GM21619 (cell line): Measurements from ENCODE around the gene CBX5.
"Not testable (repeated sequence)": the region's sequence is repeated elsewhere in the genome, so short reads cannot be mapped to it uniquely, and the experiment has no call there.

ENCODE experiments used
- ATAC-seq: cut with Tn5 transposase; IDR thresholded peaks from one replicate; pipeline ENCODE4 v1.9.1; 2021; ENCODE audit not compliant: unreplicated experiment

The CBX5 gene

DNA sequence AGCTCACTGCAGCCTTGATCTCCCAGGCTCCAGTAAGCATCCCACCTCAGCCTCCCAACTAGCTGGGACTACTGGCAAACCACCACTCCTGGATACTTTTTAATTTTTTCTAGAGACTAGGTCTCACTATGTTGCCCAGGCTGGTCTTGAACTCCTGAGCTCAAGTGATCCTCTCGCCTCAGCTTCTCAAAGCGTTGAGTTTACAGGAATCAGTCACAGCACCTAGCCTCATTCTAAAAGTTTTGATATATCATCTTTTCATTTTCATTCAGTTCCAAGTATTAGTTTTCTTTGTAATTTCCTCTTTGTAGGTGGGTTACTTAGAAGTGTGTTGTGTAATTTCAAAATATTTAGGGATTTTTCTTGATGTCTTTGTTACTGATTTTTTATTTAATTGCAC, 9.6 kb downstream of the CBX5 start:
- no peak for ATAC-seq

DNA sequence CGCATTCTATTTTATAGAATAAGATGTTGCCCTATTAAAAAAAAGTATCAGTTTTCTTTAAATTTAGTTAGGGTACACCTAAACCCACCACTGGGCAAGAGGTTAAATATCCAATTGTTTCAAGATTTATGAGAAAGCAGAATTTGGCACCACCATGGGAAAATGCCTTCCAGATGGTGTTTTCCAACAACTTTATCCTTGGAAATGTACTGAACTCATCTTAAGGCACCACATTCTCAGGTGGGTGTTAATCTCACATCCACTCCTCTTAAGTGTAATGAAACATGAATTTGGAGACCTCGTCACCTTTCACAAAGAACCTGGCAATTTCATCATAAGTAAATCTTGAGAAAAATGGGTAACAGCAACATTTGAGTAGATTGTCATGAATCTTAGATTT, 13.1 kb downstream of the CBX5 start:
- ATAC-seq: no peak

DNA sequence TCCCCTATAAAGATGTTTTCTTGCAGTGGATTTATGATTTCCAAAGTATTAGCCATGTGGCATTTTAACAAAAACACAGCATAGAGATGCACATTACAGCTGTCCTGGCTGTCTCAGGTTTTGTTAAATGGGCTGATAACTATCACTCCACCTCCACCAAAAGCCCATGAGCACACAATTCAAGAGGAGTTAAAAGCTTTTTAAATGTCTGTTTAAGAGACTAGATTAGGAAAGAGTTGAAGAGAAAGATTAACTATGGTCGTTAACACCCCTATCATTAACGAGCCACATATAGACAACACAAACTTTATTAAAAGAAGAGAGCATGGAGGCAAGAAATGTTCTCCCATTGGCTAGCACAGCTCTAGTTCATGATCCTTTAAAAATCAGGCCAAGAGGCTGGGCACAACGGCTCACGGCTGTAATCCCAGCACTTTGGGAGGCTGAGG, 14.5 kb downstream of the CBX5 start:
- ATAC-seq: no peak

DNA sequence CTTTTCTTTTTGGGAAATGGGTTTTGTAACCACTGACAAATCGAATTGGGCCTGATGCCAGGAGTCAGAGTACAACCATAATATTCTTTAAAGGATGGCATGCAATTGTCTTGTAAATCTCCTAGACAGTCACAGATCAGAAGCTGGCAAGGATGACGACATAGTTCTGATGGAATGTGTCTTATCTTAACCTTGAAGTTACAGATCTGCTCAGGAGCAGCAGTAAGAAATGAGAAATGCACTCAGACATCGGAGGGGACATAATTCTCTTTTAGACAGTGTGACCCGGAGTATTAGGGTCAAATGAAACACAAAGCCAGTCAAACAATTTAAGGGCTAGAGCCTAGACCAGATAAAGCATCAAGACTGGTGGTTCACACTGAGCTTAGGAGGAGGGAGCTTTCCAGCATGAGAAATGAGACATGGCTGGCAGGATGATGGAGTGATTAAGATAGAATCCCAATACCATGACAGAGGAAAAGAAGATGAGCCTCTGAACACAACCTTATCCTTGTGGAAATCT, 17.5 kb downstream of the CBX5 start:
- no peak for ATAC-seq

DNA sequence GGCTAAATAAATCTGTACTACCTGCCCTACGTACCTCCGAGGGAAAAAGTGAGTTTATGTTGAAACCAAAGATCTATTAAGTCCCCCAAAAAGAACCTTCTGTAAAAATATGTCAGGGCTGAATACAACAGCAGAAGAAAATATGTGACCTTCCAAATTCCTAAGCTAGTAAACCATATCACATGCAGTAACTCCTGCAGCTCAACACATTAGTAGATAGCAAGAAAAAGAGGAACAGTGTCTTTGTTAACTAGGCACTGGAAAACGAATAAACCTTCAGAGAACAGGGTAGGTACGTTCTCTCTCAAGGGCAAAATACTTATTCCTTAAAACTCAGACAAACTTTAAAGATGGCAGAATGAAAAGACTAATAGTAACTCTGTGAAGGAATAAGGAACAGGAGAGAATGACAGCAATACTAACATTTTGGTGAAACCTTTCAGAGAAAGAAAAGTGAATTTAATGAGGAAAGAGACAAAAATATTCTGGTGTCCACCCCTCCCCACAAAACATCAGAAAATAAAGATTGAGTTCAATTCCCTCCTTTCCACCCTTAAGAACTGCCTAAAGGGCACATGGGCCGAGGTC, 18.0 kb downstream of the CBX5 start:
- no peak for ATAC-seq

DNA sequence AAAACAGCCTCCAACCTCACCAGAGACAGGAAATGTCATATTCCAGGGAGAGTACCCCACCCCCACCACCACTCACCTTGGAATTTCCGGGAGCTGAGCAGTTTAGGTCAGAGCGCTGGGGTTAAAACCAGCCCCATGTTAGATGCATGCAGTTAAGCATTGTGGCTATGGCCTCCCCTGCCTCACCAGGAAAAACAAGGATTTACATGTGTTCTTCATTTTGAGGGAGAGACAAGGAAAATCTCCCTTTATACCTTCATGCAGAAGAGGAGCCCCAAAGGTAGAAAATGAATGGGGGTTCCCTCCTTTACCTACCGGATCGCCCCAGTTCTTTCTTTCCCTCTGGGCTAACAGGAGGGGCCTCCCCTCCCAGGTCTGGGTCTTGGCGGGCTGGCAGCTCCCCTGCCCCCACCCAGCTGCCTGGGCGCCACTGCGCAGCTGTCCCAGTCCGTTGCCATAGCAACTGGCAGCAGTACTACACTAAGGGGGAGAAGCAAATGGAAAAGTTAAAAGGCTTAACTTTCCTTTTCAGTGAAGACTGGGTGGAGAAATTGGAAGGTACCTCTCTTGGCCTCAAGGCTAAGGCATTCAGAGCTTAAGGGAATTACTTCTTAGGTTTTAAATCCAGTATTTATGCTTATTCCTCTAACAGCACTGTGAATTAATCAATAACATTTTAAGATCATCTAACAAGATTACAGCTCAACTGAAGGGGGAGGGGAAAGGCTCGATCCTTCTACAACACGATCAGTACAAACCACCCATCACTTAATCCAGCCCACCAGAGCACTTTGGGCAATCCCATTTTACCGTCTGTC, 20.5 kb downstream of the CBX5 start:
- ATAC-seq: no peak

DNA sequence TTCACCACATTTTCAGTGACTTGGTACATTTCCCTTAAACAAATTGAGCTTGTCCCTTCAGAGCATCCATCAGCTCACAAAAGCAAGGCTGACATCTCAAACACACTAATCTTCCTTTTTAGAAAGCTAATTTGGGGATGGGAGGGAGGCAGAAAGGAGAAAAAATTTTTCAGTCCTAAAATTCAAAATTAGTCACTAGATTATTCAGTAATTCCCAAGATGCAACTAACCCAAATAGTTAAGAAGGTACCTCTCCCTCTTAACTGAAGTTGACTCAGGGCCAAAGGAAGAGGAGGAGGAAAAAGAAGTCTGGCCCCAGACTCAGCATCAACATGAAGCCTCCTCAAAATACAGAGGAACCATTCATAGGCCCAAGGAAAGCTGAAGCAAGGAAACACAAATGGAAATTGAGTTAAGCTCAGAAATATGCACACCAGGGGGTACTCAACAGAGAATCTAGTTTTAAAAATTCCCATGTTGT, 21.7 kb downstream of the CBX5 start:
- ATAC-seq: no peak

DNA sequence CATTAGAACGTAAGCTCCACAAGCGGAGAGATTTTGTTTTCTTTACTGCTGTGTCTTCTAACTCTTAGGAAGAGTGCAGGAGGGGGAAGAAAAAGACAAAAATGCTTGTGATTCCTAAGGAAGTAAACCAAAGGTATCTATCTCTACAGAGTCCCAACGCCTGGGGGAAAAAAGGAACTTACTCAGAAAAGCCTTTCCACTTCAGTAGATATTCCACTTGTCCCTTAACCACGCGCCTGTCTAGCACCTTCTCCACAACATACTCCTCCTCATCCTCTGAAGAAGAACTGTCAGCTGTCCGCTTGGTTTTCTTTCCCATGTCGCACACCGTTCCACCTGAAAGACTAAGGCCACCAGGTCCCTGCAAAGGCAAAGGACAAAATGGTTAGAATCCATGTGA, 22.6 kb downstream of the CBX5 start:
- ATAC-seq: no peak

DNA sequence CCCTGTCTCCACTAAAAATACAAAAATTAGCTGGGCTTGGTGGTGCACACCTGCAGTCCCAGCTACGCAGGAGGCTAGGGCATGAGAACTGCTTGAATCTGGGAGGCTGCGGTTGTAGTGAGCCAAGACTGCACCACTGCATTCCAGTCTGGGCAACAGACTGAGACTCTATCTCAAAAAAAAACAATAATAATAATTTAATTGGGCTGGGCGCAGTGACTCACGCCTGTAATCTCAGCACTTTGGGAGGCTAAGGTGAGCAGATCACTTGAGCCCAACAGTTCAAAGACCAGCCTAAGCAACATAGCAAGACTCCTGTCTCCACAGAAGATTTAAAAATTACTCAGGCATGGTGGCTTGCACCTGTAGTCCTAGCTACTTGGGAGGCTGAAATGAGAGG, 26.7 kb downstream of the CBX5 start:
- no peak for ATAC-seq

DNA sequence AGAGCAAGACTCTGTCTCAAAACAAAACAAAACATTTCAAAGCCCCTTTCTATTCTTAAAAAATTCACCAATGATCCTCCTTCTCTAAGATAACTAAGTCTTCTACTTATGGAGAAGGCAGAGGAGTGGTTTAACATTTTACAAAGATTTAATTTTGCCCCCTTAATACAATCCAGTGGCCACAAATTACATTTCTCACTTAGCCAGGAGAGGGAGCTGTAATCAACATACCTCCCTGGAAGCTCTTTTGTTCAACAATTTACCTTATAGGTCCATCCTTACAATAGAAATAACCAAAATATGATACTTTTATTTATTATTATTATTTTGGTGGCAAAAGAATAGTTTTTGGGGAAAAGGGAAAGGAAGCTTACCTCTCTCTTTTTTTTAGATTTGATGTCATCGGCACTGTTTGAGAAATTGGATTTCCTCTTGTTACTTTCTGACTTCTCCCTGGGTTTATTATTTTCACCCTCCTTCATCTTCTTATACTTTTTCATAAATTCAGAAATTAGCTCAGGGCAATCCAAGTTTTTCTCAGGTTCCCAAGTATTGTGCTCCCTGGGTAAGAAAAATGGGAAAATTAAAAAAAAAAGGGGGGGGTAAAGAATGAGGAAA, 28.1 kb downstream of the CBX5 start:
- no peak for ATAC-seq

DNA sequence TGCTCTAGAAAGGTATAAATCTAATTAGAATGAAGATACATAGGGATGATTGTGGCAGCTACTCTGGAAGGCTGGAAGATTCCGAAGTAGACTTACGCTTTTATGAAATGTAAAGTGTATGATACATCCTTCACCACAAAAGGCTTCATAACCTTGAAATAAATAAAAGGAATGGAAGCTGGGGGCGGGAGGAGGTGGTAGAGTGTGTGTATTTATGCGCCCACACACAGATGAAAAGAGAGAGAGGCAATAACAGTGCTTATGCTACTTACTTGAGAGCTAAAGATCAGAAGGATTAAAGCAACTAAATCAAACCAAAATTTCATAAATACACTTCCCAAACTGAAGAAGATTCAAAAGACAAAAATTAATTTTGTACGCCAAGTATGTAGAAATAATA, 30.4 kb downstream of the CBX5 start:
- ATAC-seq: no peak

DNA sequence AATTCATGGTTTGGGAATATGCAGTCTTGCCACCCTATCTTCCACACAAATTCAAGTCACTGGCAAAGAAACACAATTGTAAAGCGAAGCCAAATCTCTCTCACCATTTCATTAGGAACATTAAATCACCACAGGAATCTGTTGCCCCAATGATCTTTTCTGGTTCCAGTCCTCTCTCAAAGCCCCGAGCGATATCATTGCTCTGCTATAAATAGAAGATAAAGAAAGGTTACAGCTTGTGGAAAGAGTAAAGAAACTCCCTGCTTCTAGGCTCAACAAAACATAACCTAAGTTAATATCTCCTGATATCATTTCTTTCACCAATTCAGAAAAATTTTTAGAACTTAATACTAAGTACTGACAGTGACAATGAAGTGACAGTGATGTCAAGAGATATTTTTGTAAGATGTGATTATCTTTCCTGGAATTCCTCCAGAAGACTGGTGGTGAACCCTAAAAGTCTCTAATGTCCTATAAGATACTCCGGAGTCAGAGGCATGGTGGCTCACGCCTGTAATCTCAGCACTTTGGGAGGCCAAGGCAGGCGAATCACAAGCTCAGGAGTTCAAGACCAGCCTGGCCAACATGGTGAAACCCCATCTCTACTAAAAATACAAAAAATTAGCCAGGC, 33.8 kb downstream of the CBX5 start:
- ATAC-seq: no peak

DNA sequence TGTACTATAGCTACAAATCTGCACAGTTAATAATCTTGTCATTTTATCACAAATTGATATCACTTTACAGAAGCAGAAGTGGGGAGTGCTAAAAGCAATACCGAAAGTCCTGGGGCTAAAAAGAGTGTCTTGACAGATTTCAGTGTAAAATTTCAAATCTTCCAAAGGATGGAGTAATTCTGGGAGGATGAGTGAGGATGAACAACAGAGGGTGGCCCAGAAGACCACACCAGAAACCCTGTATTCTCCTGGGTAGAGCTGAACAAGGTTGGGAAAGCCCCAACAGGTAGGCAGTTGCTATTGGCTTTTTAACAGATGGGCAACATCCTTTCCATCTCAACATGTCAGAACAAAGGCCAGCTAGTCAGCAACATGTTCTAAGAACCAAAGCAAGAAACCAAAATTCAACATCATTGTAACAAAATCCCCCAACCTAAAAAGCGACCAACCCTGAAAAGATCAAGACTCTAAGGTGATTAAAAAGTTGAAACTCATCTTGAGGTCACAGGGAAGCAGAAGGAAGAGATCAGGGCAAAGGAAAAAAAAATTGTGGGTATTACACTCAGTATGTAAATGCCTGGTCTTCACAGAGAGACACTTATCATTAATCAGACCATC, 38.8 kb downstream of the CBX5 start:
- peak; percentile 51 for ATAC-seq

DNA sequence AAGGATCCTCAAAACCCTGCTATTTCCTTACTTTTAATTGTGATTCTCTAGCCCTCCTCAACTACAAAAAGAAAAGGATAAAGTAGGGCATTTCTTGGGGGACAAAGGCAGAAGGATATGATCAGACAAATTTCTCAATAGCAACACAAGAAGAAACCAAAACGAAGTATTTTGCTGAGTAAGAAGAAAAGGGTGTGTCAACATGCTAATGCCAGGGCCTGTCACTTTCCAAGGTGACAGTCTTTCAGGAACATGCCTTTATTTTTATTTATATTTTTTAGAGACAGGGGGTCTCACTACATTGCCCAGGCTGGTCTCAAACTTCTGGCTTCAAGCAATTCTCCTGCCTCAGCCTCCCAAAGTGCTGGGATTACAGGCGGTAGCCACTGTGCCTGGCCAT, 39.8 kb downstream of the CBX5 start:
- ATAC-seq: no peak

DNA sequence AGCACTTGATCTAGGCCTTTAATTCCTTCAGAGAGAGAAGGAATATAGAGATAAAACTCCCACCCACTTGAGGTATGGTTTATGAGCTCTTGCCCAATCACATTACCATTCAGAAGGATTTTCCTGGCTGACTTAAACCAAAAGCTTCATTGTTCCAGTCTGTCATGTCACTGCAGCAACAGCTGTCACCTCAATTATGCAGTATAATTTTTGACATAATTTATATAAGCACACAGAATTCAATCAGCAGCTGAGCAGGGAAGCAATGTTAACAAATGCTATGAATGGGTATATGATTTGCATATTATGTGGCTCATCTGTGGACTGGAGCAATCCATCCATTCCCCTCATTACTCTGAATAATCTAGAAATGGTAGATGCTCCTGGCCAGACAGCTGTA, 40.3 kb downstream of the CBX5 start:
- no peak for ATAC-seq

DNA sequence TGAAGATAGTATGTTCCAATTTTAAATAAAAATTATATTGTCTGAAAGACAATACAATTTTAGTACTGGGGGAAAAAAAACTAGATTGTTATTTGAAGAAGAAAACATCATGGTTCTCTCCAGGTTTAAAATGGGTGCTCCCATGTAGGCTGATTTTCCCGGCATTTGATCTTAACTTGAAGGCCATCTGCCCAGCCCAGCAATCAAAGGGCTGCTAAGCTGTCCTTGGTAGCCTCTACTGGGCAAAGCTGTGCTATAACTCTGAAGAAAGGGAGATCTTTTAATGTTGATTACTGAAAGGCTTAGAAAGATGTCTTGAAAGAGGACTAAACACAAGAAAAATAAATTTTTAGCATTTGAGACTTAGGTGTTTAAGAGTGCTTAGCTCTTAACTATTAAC, 41.4 kb downstream of the CBX5 start:
- ATAC-seq: no peak

DNA sequence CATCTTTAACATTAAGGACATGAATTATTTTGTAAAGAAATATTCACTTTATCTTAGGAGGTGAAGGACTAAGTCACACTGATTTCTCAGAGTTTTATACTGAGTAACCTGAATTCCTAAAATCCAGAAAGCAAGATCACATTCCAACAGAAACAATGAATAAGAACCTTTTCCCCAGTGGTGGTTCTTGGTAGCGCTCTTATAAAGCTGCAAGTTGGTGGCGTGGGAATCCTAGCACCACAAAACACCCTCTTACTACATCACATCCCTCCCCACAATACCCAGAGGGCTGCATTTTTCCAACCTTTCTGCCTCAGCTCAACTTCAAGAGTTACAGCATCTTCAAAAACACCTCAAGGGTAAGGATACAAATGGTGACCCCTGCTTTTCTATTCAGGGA, 47.1 kb downstream of the CBX5 start:
- ATAC-seq: no peak

DNA sequence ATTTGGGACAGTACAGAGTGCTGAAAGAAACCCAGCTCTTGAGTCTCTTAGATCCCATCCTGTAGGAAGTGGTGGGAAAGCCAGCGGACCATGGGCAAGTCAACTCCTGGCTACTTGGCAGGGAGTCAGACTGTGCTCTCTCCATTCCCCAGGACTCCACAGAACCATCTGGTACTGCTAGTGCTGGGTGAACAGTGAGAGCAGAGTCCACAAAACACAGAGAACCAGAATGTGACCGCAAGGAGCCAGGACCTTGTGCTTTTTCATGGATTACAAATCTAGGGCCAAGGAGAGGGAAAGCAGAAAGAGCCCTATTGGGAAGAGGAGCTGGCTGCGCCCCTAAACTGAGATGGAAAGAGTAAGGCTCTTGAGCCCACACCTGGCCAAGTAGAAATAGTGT, 48.7 kb downstream of the CBX5 start:
- not testable (repeated sequence) for ATAC-seq

DNA sequence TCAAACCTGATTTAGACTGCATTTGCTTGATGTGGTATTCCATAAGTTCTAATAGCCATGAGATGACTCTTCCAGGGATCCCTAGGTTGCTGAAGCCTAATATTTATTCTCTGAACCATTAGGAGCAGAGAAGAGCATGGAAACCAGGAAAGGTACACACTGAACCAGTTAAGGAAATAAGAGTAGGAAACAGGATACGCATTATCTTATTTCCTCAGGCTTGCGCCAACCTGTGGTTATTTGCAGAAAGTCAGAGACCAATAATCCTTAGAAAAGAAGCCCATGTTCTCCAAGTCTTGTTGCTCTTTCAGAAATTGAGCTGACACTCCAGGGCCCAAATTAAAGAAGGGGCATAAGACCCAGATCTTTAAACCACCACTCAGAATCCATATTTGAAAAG, 49.4 kb downstream of the CBX5 start:
- ATAC-seq: no peak

DNA sequence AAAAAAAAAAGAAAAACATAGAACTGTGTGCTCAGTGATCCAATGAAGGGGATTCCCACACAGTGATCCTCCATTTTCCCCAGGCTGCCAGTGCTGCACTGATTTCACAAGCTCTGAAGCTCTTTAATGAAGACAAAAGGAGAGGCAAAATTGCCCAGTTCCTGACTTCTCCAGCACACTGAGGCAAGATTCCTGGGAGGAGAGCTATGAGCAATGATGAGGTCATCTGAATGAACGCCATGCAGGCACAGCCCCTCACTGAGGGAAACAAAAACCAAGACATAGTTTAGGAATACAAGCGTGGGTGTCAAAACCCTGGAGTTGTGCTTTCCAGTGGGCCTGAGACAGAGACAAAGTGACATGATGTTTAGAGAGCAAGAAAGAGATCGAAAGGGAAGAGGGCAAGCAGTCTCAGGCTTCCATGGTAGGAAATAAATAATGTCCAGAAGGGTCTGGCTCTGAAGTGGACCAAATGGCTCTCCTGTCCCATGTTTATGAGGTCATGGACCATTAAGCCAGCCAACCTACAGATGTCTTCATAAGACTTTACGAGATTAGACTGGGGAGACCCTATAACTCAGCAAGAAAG, 50.2 kb downstream of the CBX5 start:
- no peak for ATAC-seq

DNA sequence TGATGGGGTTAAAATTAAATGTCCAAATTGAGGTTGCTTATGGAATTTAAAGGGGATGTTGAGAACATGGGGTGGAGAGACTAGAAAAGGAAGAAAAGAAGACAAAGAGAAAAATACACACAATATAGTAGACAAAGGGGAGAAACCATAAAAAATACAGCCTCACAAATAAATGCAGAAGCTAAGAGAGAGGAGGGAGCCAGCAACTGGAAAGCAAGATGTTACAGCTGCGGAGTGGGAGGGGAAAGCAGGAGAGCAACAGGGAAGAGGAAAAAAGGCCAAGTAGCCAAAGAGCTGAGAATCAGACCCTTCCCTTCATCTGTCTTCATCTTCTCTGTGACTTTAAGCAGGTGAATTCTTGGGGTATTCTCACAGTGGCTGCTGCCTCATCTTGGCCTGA, 51.5 kb downstream of the CBX5 start:
- no peak for ATAC-seq
